Left ventricle myocardium inferior (tissue), 1 donor: ENCODE measurements around the gene PUDP. TPM values are rescaled to one million over a fixed set of nuclear protein-coding genes. Genes with fewer than 3 reads are reported as not detected.

ENCODE experiments used
- DNase-seq: peaks from one replicate; pipeline ENCODE4 v3.0.0-alpha.2; 2020
- H3K27ac ChIP-seq: fragments of 200-600 bp; replicated peaks from 2 replicates; pipeline ENCODE4 v1.8.0; 2021
- H3K27me3 ChIP-seq: fragments of 200-600 bp; 2 replicates; pipeline ENCODE4 v1.8.0; 2021; ENCODE audit warnings: low read depth
- H3K36me3 ChIP-seq: fragments of 200-600 bp; 2 replicates; pipeline ENCODE4 v1.8.0; 2021
- H3K4me1 ChIP-seq: fragments of 200-600 bp; 2 replicates; pipeline ENCODE4 v1.8.0; 2021
- H3K4me3 ChIP-seq: fragments of 200-600 bp; 2 replicates; pipeline ENCODE4 v1.8.0; 2021; ENCODE audit warnings: mild to moderate bottlenecking, moderate library complexity
- H3K9me3 ChIP-seq: fragments of 200-600 bp; replicated peaks from 2 replicates; pipeline ENCODE4 v1.8.0; 2021
- intact Hi-C: fragments of 100-400 bp; cut with micrococcal nuclease; formaldehyde crosslinking; loops from one replicate; pipeline ENCODE4 v1.11.0; 2022
- total RNA-seq: library from RNA; stranded (reverse); fragmentation: NEBNext Ultra II Directional; extraction: Animal tissue kit (Norgen Biotek cat#: 25700); gene quantifications from one replicate; pipeline ENCODE4 v1.2.1, GENCODE V29; 2021
- TF ChIP-seq, protein P1 (sequence below): fragments of 200-600 bp; IDR thresholded peaks from 2 replicates; pipeline ENCODE4 v1.8.0; 2021; ENCODE audit warnings: antibody characterized with exemption, mild to moderate bottlenecking, borderline replicate concordance
- donor health status: DM: no; HTN: yes; CAD: no; lungs with severe emphysema.

The PUDP gene
- total RNA-seq, 1 donor from 2014 or later = 27.1 TPM

DNA sequence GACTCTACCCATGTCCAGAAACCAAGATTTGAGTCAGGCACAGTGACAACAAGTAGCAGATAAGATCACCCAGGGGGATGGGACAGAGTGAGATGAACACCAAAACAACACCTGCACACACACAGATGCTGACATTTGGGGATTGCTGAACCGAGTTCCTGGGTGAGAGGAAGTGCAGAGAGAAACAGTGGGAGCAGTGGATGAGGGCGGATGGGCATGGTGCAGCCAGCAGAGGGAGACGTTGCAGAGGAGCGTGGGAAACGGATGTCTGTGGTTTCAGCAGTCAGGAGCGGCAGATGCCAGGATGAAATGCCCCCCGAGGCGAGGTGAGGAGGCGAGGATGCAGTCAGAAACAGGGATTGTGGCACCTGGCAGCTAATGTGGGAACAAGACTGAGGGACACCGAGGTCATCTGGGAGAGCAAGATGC is 79.0 kb downstream of the PUDP start:
- Histone ChIP-seq H3K27ac (no peak overlapping the region), H3K27me3 (no peaks in the 10 kb centered on the region), H3K4me3 (no peak overlapping the region), H3K4me1 (no peaks in the 10 kb centered on the region), H3K9me3 (no peaks in the 10 kb centered on the region), H3K36me3 (no peaks in the 10 kb centered on the region)
- TF ChIP-seq, protein P1, sequence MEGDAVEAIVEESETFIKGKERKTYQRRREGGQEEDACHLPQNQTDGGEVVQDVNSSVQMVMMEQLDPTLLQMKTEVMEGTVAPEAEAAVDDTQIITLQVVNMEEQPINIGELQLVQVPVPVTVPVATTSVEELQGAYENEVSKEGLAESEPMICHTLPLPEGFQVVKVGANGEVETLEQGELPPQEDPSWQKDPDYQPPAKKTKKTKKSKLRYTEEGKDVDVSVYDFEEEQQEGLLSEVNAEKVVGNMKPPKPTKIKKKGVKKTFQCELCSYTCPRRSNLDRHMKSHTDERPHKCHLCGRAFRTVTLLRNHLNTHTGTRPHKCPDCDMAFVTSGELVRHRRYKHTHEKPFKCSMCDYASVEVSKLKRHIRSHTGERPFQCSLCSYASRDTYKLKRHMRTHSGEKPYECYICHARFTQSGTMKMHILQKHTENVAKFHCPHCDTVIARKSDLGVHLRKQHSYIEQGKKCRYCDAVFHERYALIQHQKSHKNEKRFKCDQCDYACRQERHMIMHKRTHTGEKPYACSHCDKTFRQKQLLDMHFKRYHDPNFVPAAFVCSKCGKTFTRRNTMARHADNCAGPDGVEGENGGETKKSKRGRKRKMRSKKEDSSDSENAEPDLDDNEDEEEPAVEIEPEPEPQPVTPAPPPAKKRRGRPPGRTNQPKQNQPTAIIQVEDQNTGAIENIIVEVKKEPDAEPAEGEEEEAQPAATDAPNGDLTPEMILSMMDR = no peak
- no peak for DNase-seq
- intact Hi-C loops = no loop called here

DNA sequence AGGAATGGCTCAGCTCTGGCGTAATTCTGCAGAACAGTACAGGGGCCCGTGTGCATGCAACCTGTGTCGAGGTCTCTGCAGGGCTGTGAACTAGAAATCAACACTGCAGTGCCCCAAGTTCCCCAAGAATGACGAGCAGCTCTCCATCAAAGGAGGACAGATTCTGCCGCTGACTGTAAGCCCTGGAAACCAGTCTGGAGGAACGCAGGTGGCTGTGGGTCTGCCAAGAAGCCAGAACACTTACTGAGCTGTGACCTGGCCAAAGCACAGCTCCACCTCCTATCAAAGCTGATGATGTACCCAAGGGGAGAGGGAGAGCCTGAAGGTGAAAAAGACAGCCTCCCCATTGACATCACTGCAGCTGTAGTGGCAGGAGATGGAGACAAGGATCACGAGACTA is 80.7 kb downstream of the PUDP start:
- H3K27me3 ChIP-seq = no peaks in the 10 kb centered on the region
- H3K36me3 ChIP-seq = no peaks in the 10 kb centered on the region
- H3K4me1 ChIP-seq = no peaks in the 10 kb centered on the region
- intact Hi-C loops = no loop called here
- H3K4me3 ChIP-seq = no peak overlapping the region
- H3K9me3 ChIP-seq = no peaks in the 10 kb centered on the region
- TF ChIP-seq, protein P1 = no peak
- no peak for DNase-seq
- no peak overlapping the region for H3K27ac ChIP-seq

DNA sequence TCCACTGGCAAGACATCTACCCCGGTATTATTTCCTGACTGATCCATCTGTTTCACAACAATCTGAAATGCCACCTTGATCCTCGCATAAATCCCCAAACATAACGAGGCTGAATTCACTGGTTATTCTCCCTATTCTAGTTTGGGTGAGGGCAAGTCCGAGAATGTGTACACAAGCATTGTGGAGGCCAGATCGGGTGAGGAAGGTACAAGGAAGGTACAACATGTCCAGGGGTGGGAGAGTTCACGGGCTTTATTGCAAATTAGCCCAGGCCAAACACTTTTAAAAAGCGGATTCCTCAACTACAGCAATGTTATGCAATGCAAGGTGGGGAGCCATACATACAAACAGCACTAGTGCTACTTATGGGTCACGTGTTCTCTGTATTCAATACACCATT is 82.5 kb downstream of the PUDP start:
- DNase-seq = no peak
- Histone ChIP-seq H3K4me3 (no peak overlapping the region), H3K9me3 (no peaks in the 10 kb centered on the region), H3K27ac (no peak overlapping the region), H3K36me3 (no peaks in the 10 kb centered on the region), H3K4me1 (no peaks in the 10 kb centered on the region), H3K27me3 (no peaks in the 10 kb centered on the region)
- TF ChIP-seq, protein P1 = no peak
- intact Hi-C loops = no loop called here

DNA sequence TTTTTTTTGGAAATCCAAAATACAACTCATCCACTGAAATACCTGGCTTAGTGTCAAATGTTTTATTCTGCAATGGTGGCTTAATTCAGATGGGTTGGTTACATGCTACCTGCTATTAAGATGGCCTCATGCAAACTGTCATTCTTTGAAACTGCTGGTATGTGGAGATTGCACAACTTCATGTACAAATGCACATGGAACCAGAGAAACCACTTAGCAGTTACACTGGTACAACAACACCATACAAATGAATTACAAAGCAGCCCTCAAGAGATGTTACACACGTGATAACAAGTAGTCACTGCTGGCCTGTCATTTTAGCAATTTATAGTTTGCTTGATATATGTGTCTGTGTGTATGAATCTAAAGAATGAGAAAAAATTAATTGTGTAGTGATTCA is 85.0 kb downstream of the PUDP start:
- intact Hi-C loops = no loop called here
- Histone ChIP-seq H3K9me3 (no peaks in the 10 kb centered on the region), H3K27me3 (no peaks in the 10 kb centered on the region), H3K36me3 (no peaks in the 10 kb centered on the region), H3K4me3 (no peak overlapping the region), H3K27ac (no peak overlapping the region), H3K4me1 (no peaks in the 10 kb centered on the region)
- TF ChIP-seq, protein P1 = no peak
- DNase-seq = no peak

DNA sequence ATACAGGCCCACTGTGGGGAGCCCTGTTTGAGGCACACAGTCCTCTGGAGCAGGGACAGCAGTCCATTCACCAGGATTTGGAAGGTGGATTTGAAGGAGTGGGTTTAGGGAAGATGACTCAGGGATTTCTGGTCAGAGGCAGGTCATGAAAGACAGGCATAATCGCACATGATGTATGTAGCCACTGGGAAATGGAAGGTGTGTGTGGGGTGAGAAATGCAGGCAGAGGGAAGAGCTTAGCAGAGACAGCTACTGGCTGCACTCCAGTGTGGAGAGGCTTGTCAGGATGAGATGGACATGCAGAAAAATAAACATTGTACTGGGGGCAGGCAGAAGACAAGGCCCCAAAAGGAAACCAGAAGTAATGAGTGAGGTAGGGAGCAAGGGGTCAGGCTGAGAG is 85.7 kb downstream of the PUDP start:
- Histone ChIP-seq H3K36me3 (no peaks in the 10 kb centered on the region), H3K27me3 (no peaks in the 10 kb centered on the region)

More for the DNA sequence above, 85.7 kb downstream of the PUDP start:
- Histone ChIP-seq H3K9me3 (no peaks in the 10 kb centered on the region), H3K27ac (no peak overlapping the region), H3K4me1 (no peaks in the 10 kb centered on the region), H3K4me3 (no peak overlapping the region)
- no peak for DNase-seq
- TF ChIP-seq, protein P1 = no peak
- intact Hi-C loops = no loop called here
